Measurements from ENCODE around the gene PRM1.

DNA sequence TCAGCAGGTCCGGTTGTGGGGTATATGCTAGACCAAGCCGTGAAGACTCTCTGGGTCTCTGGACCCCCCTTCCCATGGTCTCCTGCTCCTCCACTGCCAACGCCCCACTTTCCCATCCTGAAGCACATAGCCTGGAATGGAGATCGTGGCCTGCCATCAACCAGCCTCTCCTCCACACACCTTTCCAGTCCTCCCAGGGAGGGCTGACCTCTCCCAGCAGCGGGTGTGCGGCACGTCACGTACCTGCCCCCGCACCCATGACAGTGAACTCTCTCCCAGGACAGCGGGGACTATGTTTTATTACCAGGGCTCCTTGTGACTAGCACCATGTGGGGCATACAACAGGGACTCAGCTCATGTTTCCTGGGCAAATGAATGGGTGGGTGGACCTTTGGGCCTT is 9.5 kb downstream of the PRM1 start:
- TF ChIP-seq, protein P1, sequence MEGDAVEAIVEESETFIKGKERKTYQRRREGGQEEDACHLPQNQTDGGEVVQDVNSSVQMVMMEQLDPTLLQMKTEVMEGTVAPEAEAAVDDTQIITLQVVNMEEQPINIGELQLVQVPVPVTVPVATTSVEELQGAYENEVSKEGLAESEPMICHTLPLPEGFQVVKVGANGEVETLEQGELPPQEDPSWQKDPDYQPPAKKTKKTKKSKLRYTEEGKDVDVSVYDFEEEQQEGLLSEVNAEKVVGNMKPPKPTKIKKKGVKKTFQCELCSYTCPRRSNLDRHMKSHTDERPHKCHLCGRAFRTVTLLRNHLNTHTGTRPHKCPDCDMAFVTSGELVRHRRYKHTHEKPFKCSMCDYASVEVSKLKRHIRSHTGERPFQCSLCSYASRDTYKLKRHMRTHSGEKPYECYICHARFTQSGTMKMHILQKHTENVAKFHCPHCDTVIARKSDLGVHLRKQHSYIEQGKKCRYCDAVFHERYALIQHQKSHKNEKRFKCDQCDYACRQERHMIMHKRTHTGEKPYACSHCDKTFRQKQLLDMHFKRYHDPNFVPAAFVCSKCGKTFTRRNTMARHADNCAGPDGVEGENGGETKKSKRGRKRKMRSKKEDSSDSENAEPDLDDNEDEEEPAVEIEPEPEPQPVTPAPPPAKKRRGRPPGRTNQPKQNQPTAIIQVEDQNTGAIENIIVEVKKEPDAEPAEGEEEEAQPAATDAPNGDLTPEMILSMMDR (IDR thresholded peaks at IDR 0.05) = no peak
- no peak for TF ChIP-seq POLR2A (IDR thresholded peaks at IDR 0.05)
